GM19193 (cell line): ENCODE measurements around the gene KANTR.

ENCODE experiments used
- POLR2A ChIP-seq: IDR thresholded peaks from 4 replicates; pipeline ENCODE4 v1.6.1; 2011; ENCODE audit not compliant: insufficient read depth, insufficient read length; ENCODE audit errors: extremely low read depth

Gene KANTR

GRCh38 chrX:53075011-53075410 lies 18.9 kb upstream of the KANTR start:
- no peak for TF ChIP-seq POLR2A

GRCh38 chrX:53076671-53077070 lies 17.3 kb upstream of the KANTR start:
- TF ChIP-seq POLR2A: no peak

- TF ChIP-seq POLR2A: no peak
Observed at GRCh38 chrX:53077207-53078197, 16.4 kb upstream of the KANTR start.

GRCh38 chrX:53078943-53079342 lies 15.0 kb upstream of the KANTR start:
- no peak for TF ChIP-seq POLR2A

GRCh38 chrX:53080628-53081580 lies 13.0 kb upstream of the KANTR start:
- TF ChIP-seq POLR2A: no peak

- TF ChIP-seq POLR2A: peak; percentile 98
Observed at GRCh38 chrX:53081925-53082772, 11.8 kb upstream of the KANTR start, which contains the start of gene TSPYL2. Gene TSPYL2, plus strand, starts transcription at chrX:53082367. Its CDS starts 132 bp downstream, at chrX:53082499.

- TF ChIP-seq POLR2A: no peak
Observed at GRCh38 chrX:53082773-53083616, 10.9 kb upstream of the KANTR start.

- TF ChIP-seq POLR2A: no peak
Observed at GRCh38 chrX:53084043-53084570, 9.8 kb upstream of the KANTR start.

- no peak for TF ChIP-seq POLR2A
Observed at GRCh38 chrX:53084863-53085262, 9.1 kb upstream of the KANTR start.

GRCh38 chrX:53085661-53086229 lies 8.2 kb upstream of the KANTR start:
- no peak for TF ChIP-seq POLR2A

- no peak for TF ChIP-seq POLR2A
Observed at GRCh38 chrX:53086464-53086863, 7.5 kb upstream of the KANTR start.

- TF ChIP-seq POLR2A: no peak
Observed at GRCh38 chrX:53087388-53087831, 6.5 kb upstream of the KANTR start.

- peak; percentile 40 for TF ChIP-seq POLR2A
Observed at GRCh38 chrX:53088136-53088974, 5.6 kb upstream of the KANTR start.
